Activated T-helper 1 cell treated with anti-CD3 and anti-CD28 coated beads, Interleukin-12 subunit alpha, Interleukin-12 subunit beta, Interleukin-2, Interleukin-4 antibody, amounts not matched to agents 30 ng/mL and 10 ng/mL and 1 ng/mL, durations not matched to agents 14 hours and 24 hours and 36 hours (primary cell): ENCODE results near the gene SDK2. TPM values are rescaled to one million over a fixed set of nuclear protein-coding genes. Genes with fewer than 3 reads are reported as not detected.

Source experiments
- DNase-seq: peaks from one replicate; pipeline ENCODE4 v3.0.0; 2021; ENCODE audit warnings: low spot score
- H3K27ac Mint-ChIP-seq: one replicate; pipeline ENCODE4 v1.8.0; 2021; ENCODE audit warnings: mild to moderate bottlenecking, mixed read lengths
- H3K27me3 Mint-ChIP-seq: one replicate; pipeline ENCODE4 v1.8.0; 2022; ENCODE audit warnings: mild to moderate bottlenecking, moderate library complexity, mixed read lengths; ENCODE audit not compliant: insufficient read depth
- H3K36me3 Mint-ChIP-seq: one replicate; pipeline ENCODE4 v1.8.0; 2021; ENCODE audit warnings: low read depth, mixed read lengths
- H3K4me1 Mint-ChIP-seq: one replicate; pipeline ENCODE4 v1.8.0; 2021; ENCODE audit warnings: low read depth, mixed read lengths
- H3K4me3 Mint-ChIP-seq: one replicate; pipeline ENCODE4 v1.8.0; 2021; ENCODE audit warnings: mild to moderate bottlenecking, moderate library complexity, mixed read lengths
- H3K9me3 Mint-ChIP-seq: one replicate; pipeline ENCODE4 v1.8.0; 2021; ENCODE audit warnings: mixed read lengths
- intact Hi-C: fragments of 100-400 bp; cut with micrococcal nuclease; formaldehyde crosslinking; loops from one replicate; pipeline ENCODE4 v1.15.1; 2024
- total RNA-seq: library from RNA; stranded (reverse); gene quantifications from 2 replicates; pipeline ENCODE4 v1.2.3, GENCODE V29; 2022

Gene SDK2
- total RNA-seq, 1 donor from 2014 or later = 0.44 TPM

DNA sequence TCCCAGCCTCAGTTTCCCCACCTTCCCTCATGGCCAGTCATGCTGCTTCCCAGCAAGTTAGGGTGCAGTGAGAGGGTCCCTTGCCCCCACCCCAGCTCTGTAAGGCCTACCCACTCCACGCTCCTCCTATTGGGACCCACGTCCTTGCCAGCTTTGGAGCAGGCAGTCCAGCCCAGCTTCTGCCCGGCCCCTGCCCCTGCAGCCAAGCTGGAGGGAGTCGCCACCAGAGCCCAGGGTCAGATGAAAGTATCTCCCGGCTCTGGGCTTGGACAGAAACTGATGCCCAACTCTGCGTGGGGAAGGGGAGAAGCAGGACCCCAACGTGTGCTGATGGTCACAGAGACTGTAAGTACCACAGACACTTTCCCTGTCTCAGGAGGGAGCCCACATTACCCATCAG lies 32.6 kb downstream of the SDK2 start:
- H3K27ac Mint-ChIP-seq = no peak overlapping the region
- no peaks in the 10 kb centered on the region for H3K4me1 Mint-ChIP-seq
- no peaks in the 10 kb centered on the region for H3K36me3 Mint-ChIP-seq
- H3K4me3 Mint-ChIP-seq = no peak overlapping the region
- no peaks in the 10 kb centered on the region for H3K9me3 Mint-ChIP-seq
- peaks cover 2% of the 10 kb centered on the region for H3K27me3 Mint-ChIP-seq
- intact Hi-C loops = no loop called here
- no peak for DNase-seq

DNA sequence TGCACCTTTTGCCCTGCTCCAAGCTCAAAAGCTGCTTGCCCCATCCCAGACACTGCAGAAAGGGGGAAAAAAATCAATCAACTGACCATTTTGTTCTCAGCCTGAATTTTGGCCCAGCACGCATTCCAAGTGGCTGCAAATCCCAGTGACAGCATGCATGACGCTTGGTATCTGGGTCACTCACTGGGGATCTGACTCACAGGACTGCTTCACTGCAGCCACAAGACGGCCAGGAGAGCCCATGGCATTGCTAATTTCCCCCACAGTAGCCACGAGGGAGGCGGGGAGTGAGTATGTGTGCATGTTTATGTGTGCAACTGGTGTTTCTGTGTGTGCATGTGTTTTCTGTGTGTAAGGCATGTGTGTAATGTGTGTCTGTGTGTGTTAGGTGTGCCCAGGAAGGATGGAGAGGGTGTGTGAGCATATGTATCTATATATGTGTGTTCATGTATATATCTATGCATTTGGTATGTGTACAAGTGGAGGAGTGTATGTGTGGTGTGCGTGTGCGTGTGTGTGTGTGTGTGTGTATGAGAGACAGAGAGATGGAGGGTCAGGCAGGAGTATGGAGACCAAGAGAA lies 33.8 kb downstream of the SDK2 start:
- Mint-ChIP-seq H3K9me3 (no peaks in the 10 kb centered on the region), H3K4me1 (no peaks in the 10 kb centered on the region), H3K4me3 (no peak overlapping the region), H3K36me3 (no peaks in the 10 kb centered on the region), H3K27ac (no peak overlapping the region), H3K27me3 (peaks cover 2% of the 10 kb centered on the region)
- no peak for DNase-seq
- intact Hi-C loops = no loop called here

DNA sequence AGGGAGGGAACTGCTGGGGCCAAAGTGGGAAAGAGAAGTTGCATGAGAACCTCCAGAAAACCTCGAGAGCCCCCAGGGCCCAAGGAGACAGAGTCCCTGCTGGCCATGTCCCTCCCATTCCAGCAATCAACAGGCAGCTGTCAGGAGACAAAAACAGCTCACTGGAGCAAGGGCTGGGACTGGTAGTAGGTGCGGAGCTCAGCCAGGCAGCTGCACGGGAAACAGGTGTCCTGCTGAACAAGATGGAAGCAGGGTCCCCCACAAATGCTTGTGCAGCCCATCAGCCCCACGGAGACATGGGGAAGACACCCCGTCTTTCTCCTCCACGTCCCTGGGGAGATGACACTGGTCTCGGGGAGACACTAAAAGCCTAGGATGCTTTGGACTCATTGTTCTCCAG lies 34.5 kb downstream of the SDK2 start:
- intact Hi-C loops = no loop called here
- peaks cover 2% of the 10 kb centered on the region for H3K27me3 Mint-ChIP-seq
- H3K4me3 Mint-ChIP-seq = no peak overlapping the region
- no peak overlapping the region for H3K27ac Mint-ChIP-seq
- no peaks in the 10 kb centered on the region for H3K9me3 Mint-ChIP-seq
- no peak for DNase-seq
- H3K4me1 Mint-ChIP-seq = no peaks in the 10 kb centered on the region
- no peaks in the 10 kb centered on the region for H3K36me3 Mint-ChIP-seq

DNA sequence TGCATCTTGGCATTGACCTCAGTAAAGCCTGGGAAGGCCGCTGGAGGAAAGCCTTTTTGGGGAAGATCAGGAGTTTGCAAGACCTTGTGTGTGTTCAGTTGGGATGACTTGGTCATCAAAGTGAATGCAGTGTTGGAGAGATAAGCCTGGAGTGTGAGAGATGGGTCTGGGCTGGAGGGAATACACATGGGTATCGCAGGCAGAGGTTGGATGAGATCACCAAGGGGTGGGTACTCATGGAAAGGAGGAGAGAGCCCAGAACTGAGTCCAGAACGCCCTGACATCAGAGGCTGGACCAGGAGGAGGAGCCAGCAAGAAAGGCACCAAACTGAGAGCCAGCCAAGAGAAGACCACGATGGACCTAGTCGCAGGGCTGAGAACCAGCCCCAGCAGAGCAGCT lies 35.2 kb downstream of the SDK2 start:
- Mint-ChIP-seq H3K4me1 (no peaks in the 10 kb centered on the region), H3K27me3 (peaks cover 2% of the 10 kb centered on the region), H3K4me3 (no peak overlapping the region), H3K27ac (no peak overlapping the region), H3K9me3 (no peaks in the 10 kb centered on the region), H3K36me3 (no peaks in the 10 kb centered on the region)
- no peak for DNase-seq
- intact Hi-C loops = no loop called here

DNA sequence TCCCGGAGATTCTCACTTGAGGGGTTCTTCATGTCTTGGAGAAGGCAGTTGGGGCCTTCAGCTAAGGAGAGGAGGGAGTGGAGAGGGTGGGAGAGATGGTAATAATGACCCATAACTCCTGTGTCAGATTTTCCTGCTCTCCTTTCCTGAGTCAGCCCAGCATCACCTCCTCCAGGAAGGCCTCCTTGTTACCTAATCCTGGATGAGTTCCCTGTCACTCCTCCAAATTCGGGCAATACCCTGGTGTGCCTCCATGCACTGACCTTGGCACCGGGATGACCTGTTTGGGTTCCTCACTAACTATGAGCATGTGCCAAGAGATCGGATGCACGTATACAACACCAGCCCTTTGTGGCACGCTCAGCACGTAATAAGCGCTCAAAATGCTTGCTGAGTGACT lies 38.8 kb downstream of the SDK2 start:
- no peak for DNase-seq
- H3K36me3 Mint-ChIP-seq = no peaks in the 10 kb centered on the region
- no peaks in the 10 kb centered on the region for H3K27me3 Mint-ChIP-seq
- no peak overlapping the region for H3K4me3 Mint-ChIP-seq
- H3K4me1 Mint-ChIP-seq = no peaks in the 10 kb centered on the region
- intact Hi-C loops = no loop called here
- H3K27ac Mint-ChIP-seq = no peak overlapping the region
- no peaks in the 10 kb centered on the region for H3K9me3 Mint-ChIP-seq

DNA sequence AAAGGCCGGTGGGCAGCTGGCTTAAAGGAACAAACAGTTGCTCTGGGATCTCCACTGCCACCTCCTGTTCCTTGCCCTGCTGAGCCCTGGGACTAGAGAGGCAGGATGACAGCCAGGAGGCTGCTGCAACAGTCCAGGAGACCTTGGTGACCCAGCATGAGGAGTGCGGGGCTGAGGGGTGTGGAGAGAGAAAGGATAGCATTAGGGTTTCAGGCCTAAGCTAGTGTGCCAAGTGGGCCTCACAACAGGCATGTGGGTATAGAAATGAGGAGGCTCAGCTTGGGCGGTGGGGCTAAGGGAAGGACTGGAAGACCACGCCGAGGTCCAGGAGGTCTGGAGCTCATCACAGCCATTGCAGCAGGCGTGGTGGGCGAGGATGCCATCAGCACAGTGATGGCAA lies 39.8 kb downstream of the SDK2 start:
- intact Hi-C loops = no loop called here
- no peaks in the 10 kb centered on the region for H3K4me1 Mint-ChIP-seq
- H3K9me3 Mint-ChIP-seq = no peaks in the 10 kb centered on the region
- no peak overlapping the region for H3K27ac Mint-ChIP-seq
- H3K4me3 Mint-ChIP-seq = no peak overlapping the region
- no peak for DNase-seq
- no peaks in the 10 kb centered on the region for H3K27me3 Mint-ChIP-seq
- H3K36me3 Mint-ChIP-seq = no peaks in the 10 kb centered on the region

DNA sequence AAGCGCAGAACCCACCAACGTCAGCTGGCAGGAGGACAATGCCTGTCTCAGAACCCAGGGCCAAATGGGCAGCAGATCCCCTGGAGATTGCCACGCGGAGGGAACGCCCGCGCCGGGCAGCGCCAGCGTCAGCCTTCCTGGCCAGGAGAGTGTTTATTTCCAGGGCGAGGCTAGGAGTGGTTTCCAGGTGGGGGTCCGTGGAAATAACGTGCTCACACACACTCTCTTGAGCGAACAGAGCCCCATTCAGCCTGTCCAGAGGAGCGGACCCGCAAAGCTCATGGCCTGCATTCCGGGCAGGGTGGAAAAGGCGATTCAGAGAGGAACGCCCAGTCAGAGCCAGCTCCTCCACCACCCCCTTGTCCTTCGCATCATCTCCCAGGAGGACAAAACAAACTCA lies 40.3 kb downstream of the SDK2 start:
- H3K27ac Mint-ChIP-seq = no peak overlapping the region
- no peaks in the 10 kb centered on the region for H3K9me3 Mint-ChIP-seq
- H3K4me3 Mint-ChIP-seq = no peak overlapping the region
- DNase-seq = no peak
- H3K36me3 Mint-ChIP-seq = no peaks in the 10 kb centered on the region
- no peaks in the 10 kb centered on the region for H3K27me3 Mint-ChIP-seq
- no peaks in the 10 kb centered on the region for H3K4me1 Mint-ChIP-seq
- intact Hi-C loops = no loop called here

DNA sequence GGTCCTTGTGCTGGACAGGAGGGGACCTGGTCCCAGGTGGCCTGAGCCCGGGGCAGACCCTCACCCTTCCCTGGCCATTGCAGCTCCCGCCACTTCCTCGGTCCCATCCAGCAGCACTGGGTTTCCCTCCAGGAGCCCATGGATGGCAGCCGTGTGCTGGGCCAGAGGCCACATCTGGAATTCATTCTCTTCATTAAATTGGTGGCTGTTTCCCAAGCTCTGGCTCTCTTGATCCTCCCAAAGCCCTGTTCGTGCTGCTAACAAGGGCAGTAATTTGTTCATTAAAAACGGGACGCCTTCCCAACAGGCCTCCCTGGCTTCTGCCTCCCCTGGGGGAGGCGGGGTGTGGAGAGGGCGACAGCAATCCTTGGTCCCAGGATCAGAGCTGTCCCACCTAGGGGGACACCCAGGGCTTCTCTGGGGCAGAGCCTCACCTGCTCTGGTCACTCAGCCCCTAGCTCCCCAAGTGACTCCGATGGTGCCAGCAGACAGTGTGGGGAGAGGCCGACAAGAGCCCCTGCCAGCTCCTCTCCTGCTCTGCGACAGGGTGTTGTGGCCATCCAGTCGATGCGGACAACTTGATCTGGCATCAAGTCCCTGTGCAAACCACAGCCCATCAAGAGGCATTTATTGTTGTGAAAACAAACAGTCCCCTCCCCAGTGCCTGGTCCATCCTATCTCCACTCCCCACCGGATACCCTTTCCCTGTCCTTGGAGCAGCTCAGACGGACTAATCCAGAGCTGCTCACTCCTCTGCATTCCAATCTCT lies 44.0 kb downstream of the SDK2 start:
- Mint-ChIP-seq H3K4me1 (no peaks in the 10 kb centered on the region), H3K9me3 (no peaks in the 10 kb centered on the region), H3K27ac (no peak overlapping the region)

DNA sequence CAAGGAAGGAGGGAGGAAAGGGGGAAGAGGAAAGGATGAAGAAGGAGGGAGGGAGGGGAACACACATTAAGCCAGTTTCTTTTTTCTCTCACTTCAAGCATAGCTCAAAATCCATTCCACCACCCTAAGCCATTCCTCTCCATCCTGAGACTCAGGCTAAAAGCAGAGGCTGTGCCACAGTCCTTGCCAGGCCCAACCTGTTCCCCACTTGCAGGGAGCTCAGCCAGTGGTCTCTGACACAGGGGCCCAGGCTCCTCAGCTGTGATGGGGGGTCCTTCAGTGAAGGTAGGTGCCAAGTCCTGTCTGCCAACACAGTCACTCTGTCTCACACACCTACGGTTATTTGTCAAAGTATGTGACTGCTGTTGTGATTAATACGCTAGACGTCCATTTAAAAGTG lies 44.6 kb downstream of the SDK2 start:
- Mint-ChIP-seq H3K36me3 (no peaks in the 10 kb centered on the region), H3K27me3 (no peaks in the 10 kb centered on the region), H3K9me3 (no peaks in the 10 kb centered on the region), H3K4me1 (peaks cover 6% of the 10 kb centered on the region), H3K27ac (no peak overlapping the region), H3K4me3 (no peak overlapping the region)
- intact Hi-C loops = no loop called here
- no peak for DNase-seq

More for the DNA sequence above, 44.0 kb downstream of the SDK2 start:
- Mint-ChIP-seq H3K27me3 (no peaks in the 10 kb centered on the region), H3K4me3 (no peak overlapping the region), H3K36me3 (no peaks in the 10 kb centered on the region)
- intact Hi-C loops = no loop called here
- DNase-seq = no peak

DNA sequence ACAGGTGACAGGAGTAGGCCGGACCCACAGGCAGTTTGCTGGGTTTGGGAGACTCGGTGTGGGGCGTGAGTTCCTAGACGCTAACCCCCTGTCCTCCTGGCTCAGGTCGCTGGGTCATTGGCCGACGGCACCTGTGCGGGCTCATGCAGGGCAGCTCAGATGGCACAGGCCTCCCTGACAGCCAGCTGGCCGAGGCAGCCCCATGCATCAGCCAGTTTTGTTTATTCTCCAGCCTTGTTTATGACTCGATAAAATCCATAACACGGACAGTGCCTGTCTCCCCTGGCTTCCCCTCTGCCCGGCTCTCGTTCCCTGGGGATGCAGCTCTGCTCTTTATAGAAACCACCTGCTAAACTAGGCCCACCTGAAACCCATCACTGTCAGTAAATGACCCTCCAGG lies 46.0 kb downstream of the SDK2 start:
- H3K36me3 Mint-ChIP-seq = no peaks in the 10 kb centered on the region
- peaks cover 15% of the 10 kb centered on the region for H3K4me1 Mint-ChIP-seq
- H3K4me3 Mint-ChIP-seq = no peak overlapping the region
- H3K27ac Mint-ChIP-seq = no peak overlapping the region
- no peaks in the 10 kb centered on the region for H3K27me3 Mint-ChIP-seq
- intact Hi-C loops = no loop called here
- no peaks in the 10 kb centered on the region for H3K9me3 Mint-ChIP-seq
- DNase-seq = no peak

DNA sequence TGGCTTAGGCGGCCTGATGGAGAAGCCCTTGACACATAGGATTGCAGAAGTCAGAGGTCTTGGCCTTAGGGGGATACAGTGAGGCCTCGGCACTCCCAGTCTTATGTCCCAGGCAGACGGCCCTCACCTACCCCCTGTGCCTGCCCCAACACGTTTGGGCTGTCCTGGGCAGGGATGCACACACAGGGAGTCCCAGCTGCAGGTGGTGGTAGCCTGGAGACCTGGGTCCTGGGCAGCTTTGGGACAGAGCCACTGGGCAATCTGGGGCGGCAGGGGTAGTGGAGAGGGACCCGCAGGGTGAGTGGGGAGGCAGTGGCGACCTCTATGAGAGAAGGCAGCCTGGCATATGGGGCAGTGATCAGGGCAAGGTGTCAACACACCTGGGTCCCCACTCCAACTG lies 48.3 kb downstream of the SDK2 start:
- Mint-ChIP-seq H3K27me3 (no peaks in the 10 kb centered on the region), H3K4me3 (no peak overlapping the region), H3K4me1 (peaks cover 37% of the 10 kb centered on the region), H3K9me3 (no peaks in the 10 kb centered on the region), H3K36me3 (no peaks in the 10 kb centered on the region), H3K27ac (no peak overlapping the region)
- no peak for DNase-seq
- intact Hi-C loops = loop anchor here (2.0 kb wide), 1 partner anchor 115 kb away; no protein-coding TSS in a partner anchor

DNA sequence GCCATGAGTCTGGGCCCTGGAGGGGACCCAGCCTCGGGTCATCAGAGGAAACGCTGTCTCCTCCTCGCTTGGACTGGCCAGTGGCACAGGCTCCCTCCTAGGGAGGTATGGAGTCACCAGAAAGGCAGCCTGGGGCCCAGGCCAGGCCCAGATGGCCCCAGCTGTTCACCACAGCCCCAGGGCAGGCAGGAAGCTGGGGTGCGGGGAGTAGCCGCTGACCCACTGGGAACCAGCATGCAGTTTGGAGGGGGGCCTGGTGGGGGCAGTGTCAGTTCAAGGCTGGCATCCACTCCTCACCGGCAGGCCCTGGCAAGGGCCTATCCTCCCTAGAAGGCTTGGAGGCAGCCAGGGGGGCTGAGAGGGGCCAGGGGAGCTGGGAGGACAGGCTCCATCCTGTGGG lies 48.8 kb downstream of the SDK2 start:
- Mint-ChIP-seq H3K36me3 (no peaks in the 10 kb centered on the region), H3K4me3 (no peak overlapping the region), H3K9me3 (no peaks in the 10 kb centered on the region), H3K4me1 (peaks cover 37% of the 10 kb centered on the region), H3K27ac (no peak overlapping the region), H3K27me3 (no peaks in the 10 kb centered on the region)
- no peak for DNase-seq
- intact Hi-C loops = loop anchor here (2.0 kb wide), 1 partner anchor 115 kb away; no protein-coding TSS in a partner anchor

DNA sequence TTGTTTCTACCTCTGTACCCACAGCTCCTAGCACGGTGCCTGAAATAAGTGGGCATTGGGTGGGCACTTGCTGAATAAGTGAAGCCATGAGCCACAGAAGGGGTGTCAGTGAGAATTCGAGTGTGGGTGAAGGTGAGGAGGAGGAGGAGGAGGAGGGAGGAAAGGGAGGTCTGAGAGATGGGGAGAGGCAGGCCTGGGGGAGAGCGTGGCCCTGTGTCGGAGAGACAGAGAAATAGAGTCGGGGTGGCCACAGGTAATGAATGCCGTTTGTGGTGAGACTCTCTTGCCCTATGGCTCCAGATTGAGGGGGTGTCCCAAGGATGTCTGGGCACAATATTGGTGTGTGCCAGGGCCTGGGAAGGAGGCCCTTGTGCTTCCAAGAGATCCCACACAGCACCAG lies 49.2 kb downstream of the SDK2 start:
- Mint-ChIP-seq H3K27ac (no peak overlapping the region), H3K4me1 (peaks cover 38% of the 10 kb centered on the region), H3K27me3 (no peaks in the 10 kb centered on the region), H3K4me3 (no peak overlapping the region), H3K9me3 (no peaks in the 10 kb centered on the region), H3K36me3 (no peaks in the 10 kb centered on the region)
- DNase-seq = no peak
- intact Hi-C loops = loop anchor here (2.0 kb wide), 1 partner anchor 116 kb away; no protein-coding TSS in a partner anchor
